HUES64 (cell line): ENCODE results near the gene LAMP1.

Experiments used
- H3K27ac ChIP-seq: 2 replicates; pipeline ENCODE4 v1.7.0; 2013; ENCODE audit warnings: low read depth, low read length, inconsistent platforms
- H3K27me3 ChIP-seq: 2 replicates; pipeline ENCODE4 v1.6.1; 2013; ENCODE audit warnings: mild to moderate bottlenecking, low read length; ENCODE audit not compliant: insufficient read depth
- H3K36me3 ChIP-seq: 2 replicates; pipeline ENCODE4 v1.6.1; 2013; ENCODE audit warnings: mild to moderate bottlenecking, low read length; ENCODE audit not compliant: insufficient read depth
- H3K4me1 ChIP-seq: 2 replicates; pipeline ENCODE4 v1.6.1; 2013; ENCODE audit warnings: mild to moderate bottlenecking, low read length, moderate library complexity; ENCODE audit not compliant: insufficient read depth
- H3K4me3 ChIP-seq: 2 replicates; pipeline ENCODE4 v1.5.1; 2013; ENCODE audit warnings: mild to moderate bottlenecking, low read length, moderate library complexity
- H3K9ac ChIP-seq: 2 replicates; pipeline ENCODE4 v1.6.1; 2013; ENCODE audit warnings: mild to moderate bottlenecking, low read depth, low read length
- H3K9me3 ChIP-seq: 2 replicates; pipeline ENCODE4 v1.6.1; 2013; ENCODE audit warnings: low read depth, low read length; ENCODE audit not compliant: insufficient read depth
- WGBS: fragments of 150-250, 120-280 bp; methylation state at CpG from one replicate; pipeline ENCODE4 v1.1.7; 2013; ENCODE audit warnings: missing lambda C conversion rate; 5-methylcytosine and 5-hydroxymethylcytosine counted together

LAMP1 gene

GRCh38 chr13:113348591-113348990, 51.6 kb downstream of the LAMP1 start:
- no peak overlapping the region for H3K9ac ChIP-seq
- H3K4me1 ChIP-seq, result no peaks in the 10 kb centered on the region
- no peak overlapping the region for H3K27ac ChIP-seq
- H3K9me3 ChIP-seq, result 0 out of 2 replicates have a peak, but pooled peaks cover 4% of the 10 kb centered on the region
- H3K27me3 ChIP-seq, result no peaks in the 10 kb centered on the region
- no peak overlapping the region for H3K4me3 ChIP-seq
- H3K36me3 ChIP-seq, result peaks cover 60% of the 10 kb centered on the region
- WGBS, result 97% methylated on average over 17 of the region's 17 CpGs

DNA sequence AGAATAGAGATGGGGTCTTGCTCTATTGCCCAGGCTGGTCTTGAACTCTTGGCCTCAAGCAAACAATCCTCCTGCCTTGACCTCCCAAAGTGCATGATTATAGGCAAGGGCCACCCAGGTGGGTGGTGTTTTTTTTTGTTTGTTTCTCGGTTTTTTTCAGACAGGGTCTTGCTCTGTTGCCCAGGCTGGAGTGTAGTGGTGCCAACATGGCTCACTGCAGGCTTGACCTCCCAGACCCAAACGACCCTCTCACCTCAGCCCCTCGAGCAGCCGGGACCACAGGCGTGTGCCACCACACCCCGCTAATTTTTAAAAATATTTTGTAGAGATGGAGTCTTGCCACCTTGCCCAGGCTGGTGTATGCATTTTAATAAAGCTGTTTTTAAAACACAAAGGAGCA, 52.0 kb downstream of the LAMP1 start:
- no peak overlapping the region for H3K9ac ChIP-seq
- no peaks in the 10 kb centered on the region for H3K4me1 ChIP-seq
- no peak overlapping the region for H3K4me3 ChIP-seq
- peaks cover 60% of the 10 kb centered on the region for H3K36me3 ChIP-seq
- H3K27me3 ChIP-seq, result no peaks in the 10 kb centered on the region
- 0 out of 2 replicates have a peak, but pooled peaks cover 4% of the 10 kb centered on the region for H3K9me3 ChIP-seq
- WGBS, result 96% methylated on average over 6 of the region's 6 CpGs
- H3K27ac ChIP-seq, result no peak overlapping the region

DNA sequence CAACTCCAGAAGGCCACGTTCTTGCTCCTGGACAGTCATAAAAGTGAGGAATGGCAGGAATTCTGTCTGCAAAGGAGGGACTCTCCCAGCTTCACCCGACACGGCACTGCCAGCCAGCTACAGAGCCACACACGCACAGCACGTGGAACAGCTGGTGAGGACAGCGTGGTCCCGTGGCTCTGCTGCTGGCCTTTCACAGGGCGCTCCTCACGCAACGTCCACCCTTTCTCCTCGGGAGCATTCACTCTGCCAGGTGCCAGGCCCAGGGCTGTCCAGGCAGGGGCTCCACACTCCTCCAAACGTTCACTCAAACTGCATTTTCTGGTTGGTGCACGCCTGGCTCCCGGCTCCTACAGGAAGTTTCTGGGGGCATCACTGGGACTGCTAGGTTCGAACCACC, 52.5 kb downstream of the LAMP1 start:
- Histone ChIP-seq H3K36me3 (peaks cover 57% of the 10 kb centered on the region), H3K9me3 (0 out of 2 replicates have a peak, but pooled peaks cover 4% of the 10 kb centered on the region), H3K27ac (no peak overlapping the region), H3K27me3 (no peaks in the 10 kb centered on the region), H3K4me1 (no peaks in the 10 kb centered on the region), H3K9ac (no peak overlapping the region), H3K4me3 (no peak overlapping the region)
- WGBS, result 96% methylated on average over 15 of the region's 15 CpGs

DNA sequence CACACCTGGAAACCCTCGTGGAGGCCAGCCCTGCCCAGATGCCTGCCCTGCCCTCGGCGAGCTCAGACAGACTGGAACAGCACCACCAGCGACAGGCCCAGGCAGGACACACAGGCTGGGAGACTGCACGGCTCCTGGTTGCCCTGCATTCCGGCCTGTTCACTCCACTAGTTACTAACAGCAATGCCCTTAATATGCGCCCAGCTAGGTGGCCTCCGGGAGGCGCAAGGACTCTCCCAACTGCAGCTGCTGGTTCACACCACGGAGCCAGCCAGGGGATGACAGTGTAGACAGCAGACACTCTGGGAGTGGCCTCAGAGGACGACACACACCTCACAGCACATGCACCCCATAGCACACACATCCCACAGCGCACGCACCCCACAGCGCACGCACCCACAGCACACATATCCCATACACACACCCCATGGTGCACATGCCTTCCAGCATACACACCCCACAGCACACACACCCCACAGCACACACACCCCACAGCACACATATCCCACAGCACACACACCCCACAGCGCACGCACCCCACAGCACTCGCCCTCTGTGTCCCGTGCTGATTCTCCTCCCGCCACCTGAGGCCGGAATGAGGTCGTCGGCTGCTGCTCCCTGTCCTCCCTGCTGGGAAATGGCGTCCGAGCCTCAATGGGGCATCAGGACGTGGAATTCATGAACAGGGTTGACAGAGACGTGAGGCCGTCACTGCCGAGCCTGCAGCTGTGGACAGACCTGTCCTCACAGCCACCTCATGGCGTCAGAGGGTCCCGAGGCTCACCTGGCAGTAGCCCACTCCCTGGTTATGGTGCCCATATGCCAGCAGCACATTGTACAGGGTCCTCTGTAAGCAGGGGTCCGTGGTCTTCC, 53.3 kb downstream of the LAMP1 start:
- 91% methylated on average over 32 of the region's 32 CpGs for WGBS
- Histone ChIP-seq H3K4me3 (no peak overlapping the region), H3K27ac (no peak overlapping the region), H3K9ac (no peak overlapping the region), H3K27me3 (no peaks in the 10 kb centered on the region), H3K9me3 (0 out of 2 replicates have a peak, but pooled peaks cover 4% of the 10 kb centered on the region), H3K4me1 (no peaks in the 10 kb centered on the region), H3K36me3 (peaks cover 54% of the 10 kb centered on the region)

GRCh38 chr13:113350938-113351335, 53.9 kb downstream of the LAMP1 start:
- no peaks in the 10 kb centered on the region for H3K4me1 ChIP-seq
- H3K27ac ChIP-seq, result no peak overlapping the region
- WGBS, result 96% methylated on average over 20 of the region's 20 CpGs
- 0 out of 2 replicates have a peak, but pooled peaks cover 4% of the 10 kb centered on the region for H3K9me3 ChIP-seq
- H3K4me3 ChIP-seq, result no peak overlapping the region
- no peaks in the 10 kb centered on the region for H3K27me3 ChIP-seq
- H3K9ac ChIP-seq, result no peak overlapping the region
- peaks cover 49% of the 10 kb centered on the region for H3K36me3 ChIP-seq

DNA sequence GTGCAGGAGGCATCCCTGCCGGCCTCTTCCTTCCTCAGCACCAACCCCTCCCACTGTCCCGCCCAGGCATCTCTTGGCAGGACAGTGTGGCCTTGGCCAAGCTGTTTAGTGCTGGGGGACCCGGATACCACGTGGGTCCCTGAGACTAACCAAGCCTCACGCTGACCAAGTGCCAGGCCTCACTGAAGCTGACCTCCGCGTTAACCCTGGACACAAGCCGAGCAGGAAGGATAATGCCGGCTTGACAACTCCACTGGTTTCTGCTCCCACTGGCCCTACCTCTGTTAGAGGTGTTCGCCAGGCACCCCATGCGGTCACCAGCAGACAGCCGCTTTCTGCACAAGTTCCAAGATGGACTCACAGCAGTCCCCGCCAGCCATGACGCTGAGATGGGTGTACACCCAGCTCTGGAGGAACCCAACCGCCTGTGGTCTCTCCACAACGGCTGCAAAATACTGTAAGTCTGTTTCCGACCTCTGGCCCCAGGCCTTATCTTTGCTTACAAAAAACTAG, 54.5 kb downstream of the LAMP1 start:
- 92% methylated on average over 17 of the region's 17 CpGs for WGBS
- no peaks in the 10 kb centered on the region for H3K4me1 ChIP-seq
- no peaks in the 10 kb centered on the region for H3K27me3 ChIP-seq
- 0 out of 2 replicates have a peak, but pooled peaks cover 4% of the 10 kb centered on the region for H3K9me3 ChIP-seq
- H3K9ac ChIP-seq, result no peak overlapping the region
- H3K36me3 ChIP-seq, result peaks cover 49% of the 10 kb centered on the region
- H3K4me3 ChIP-seq, result no peak overlapping the region
- H3K27ac ChIP-seq, result no peak overlapping the region

DNA sequence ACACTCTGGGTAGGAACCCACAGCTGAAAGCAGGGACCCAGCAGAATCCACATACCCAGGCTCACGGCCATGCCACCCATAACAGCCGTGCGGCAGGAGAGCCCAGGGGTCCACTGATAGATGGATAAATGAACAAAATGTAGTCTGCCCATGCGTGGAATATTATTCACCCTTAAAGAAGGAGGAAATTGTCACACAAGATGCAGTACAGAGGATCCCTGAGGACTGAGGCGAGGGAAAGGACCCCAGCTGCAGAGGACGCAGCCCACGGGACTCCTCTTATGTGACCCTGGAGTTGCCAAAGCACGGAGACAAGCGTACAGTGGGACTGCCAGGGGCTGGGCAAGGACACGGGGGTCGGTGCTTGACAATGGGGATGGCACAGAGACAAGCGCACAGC, 56.2 kb downstream of the LAMP1 start:
- H3K36me3 ChIP-seq, result peaks cover 44% of the 10 kb centered on the region
- WGBS, result 94% methylated on average over 12 of the region's 12 CpGs

DNA sequence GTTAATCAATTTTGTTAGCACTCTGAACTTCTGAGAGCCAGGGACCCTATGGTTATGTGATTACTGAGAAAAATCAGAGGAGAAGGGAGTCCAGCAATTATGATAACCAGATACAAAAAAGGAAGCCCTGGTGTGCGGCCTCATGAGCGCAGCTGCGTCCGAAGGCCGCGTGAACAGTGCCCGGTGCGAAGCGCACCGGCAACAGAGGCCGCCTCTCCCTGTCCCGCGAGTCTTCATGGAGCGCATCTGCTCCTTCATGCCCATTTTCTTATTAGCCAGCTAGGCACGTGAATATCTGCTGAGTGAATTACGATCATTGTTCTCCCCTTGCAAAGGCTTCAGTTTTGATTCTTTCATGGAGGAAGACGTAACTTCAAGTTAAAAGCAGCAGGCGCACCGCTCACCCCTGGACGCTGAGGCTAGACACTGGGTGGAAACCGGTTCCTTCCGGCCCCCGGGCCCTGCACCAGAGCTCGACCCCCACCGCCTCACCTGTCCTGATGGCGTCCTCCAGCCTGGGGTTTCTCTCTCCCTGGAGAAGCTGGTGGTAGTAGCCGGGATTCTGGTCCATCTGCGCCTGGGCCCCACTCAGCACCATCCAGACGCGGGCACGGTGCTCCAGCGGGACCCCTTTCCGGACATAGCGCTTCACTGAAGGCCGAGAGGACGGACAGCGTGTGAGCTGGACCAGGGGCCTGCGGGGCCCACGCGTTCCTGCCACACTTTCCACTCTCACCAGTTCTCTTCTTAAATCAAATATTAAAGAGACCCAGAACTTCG, 58.0 kb downstream of the LAMP1 start:
- Histone ChIP-seq H3K9me3 (no peaks in the 10 kb centered on the region), H3K27ac (no peak overlapping the region), H3K27me3 (no peaks in the 10 kb centered on the region), H3K9ac (no peak overlapping the region), H3K36me3 (peaks cover 39% of the 10 kb centered on the region), H3K4me1 (no peaks in the 10 kb centered on the region), H3K4me3 (no peak overlapping the region)
- WGBS, result 97% methylated on average over 41 of the region's 41 CpGs

More for the DNA sequence above, 56.2 kb downstream of the LAMP1 start:
- H3K27me3 ChIP-seq, result no peaks in the 10 kb centered on the region
- no peaks in the 10 kb centered on the region for H3K9me3 ChIP-seq
- no peak overlapping the region for H3K4me3 ChIP-seq
- no peak overlapping the region for H3K27ac ChIP-seq
- H3K9ac ChIP-seq, result no peak overlapping the region
- no peaks in the 10 kb centered on the region for H3K4me1 ChIP-seq

- Histone ChIP-seq H3K27ac (no peak overlapping the region), H3K36me3 (peaks cover 39% of the 10 kb centered on the region)
- WGBS, result 91% methylated on average over 9 of the region's 10 CpGs
These were observed 58.6 kb downstream of the LAMP1 start for GRCh38 chr13:113355621-113356020.

GRCh38 chr13:113356596-113356995, 59.6 kb downstream of the LAMP1 start:
- no peaks in the 10 kb centered on the region for H3K9me3 ChIP-seq
- no peak overlapping the region for H3K9ac ChIP-seq
- peaks cover 35% of the 10 kb centered on the region for H3K36me3 ChIP-seq
- no peaks in the 10 kb centered on the region for H3K27me3 ChIP-seq
- H3K4me3 ChIP-seq, result no peak overlapping the region
- WGBS, result 74% methylated on average over 4 of the region's 4 CpGs
- H3K4me1 ChIP-seq, result no peaks in the 10 kb centered on the region
- H3K27ac ChIP-seq, result no peak overlapping the region

More at GRCh38 chr13:113355621-113356020, 58.6 kb downstream of the LAMP1 start:
- Histone ChIP-seq H3K9ac (no peak overlapping the region), H3K9me3 (no peaks in the 10 kb centered on the region), H3K4me1 (no peaks in the 10 kb centered on the region), H3K27me3 (no peaks in the 10 kb centered on the region), H3K4me3 (no peak overlapping the region)

- Histone ChIP-seq H3K4me1 (peaks cover 1% of the 10 kb centered on the region; the same call in 1 of the 2 replicates), H3K9me3 (no peaks in the 10 kb centered on the region), H3K27ac (no peak overlapping the region), H3K9ac (no peak overlapping the region), H3K36me3 (peaks cover 34% of the 10 kb centered on the region), H3K27me3 (peaks cover under 1% of the 10 kb centered on the region; the same call in 1 of the 2 replicates), H3K4me3 (no peak overlapping the region)
- WGBS, result 94% methylated on average over 5 of the region's 5 CpGs
These were observed 60.5 kb downstream of the LAMP1 start for GRCh38 chr13:113357529-113357928.
